MM.1S (cell line): ENCODE measurements around the gene TMCC1.

Source experiments
- CTCF ChIP-seq: fragments of 300-600 bp; sonication (generic); IDR thresholded peaks from 2 replicates; pipeline ENCODE4 v1.5.1; 2016; ENCODE audit warnings: antibody characterized with exemption, low read length, mixed read lengths
- EZH2 ChIP-seq: fragments of 300-600 bp; sonication (generic); optimal IDR thresholded peaks from 2 replicates; pipeline ENCODE3; 2017; ENCODE audit warnings: low read depth, mild to moderate bottlenecking, antibody characterized with exemption, low read length, mixed read lengths
- EZH2phosphoT487 ChIP-seq: fragments of 300-600 bp; sonication (generic); IDR thresholded peaks from 2 replicates; pipeline ENCODE4 v1.6.1; 2018; ENCODE audit warnings: antibody characterized with exemption, low read length

DNA sequence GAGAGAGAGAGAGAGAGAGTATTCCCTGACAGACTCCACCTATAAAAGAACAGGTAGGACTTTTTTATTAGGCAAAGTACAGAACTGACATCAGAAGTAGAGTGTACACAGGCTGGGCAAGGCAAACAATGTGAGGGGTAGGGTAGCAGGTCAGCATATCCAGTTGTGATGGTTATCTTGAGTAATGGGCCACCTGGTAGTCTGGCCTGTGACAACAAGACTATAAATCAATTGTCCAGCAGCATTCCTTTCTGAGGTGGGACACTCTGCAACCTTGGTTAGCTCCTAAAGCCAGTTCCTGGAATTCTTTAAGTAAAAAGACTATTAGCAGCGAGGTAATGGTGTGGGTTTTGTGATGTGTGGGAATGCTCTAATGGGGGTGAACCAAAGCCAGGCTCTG is 14.9 kb upstream of the TMCC1 start:
- TF ChIP-seq EZH2, result no peak
- TF ChIP-seq CTCF, result no peak
- no peak for TF ChIP-seq EZH2phosphoT487
